Neuron (in vitro differentiated cells): ENCODE data around the gene KHDRBS1.

Source experiments
- H2AFZ ChIP-seq: one replicate; pipeline ENCODE4 v1.6.1; 2013; ENCODE audit warnings: low read depth, mild to moderate bottlenecking, inconsistent platforms, low read length, moderate library complexity
- H3K27me3 ChIP-seq: one replicate; pipeline ENCODE4 v1.6.1; 2013; ENCODE audit warnings: low read length; ENCODE audit not compliant: insufficient read depth
- H3K36me3 ChIP-seq: one replicate; pipeline ENCODE4 v1.6.1; 2013; ENCODE audit warnings: low read length; ENCODE audit not compliant: insufficient read depth
- H3K4me1 ChIP-seq: one replicate; pipeline ENCODE4 v1.6.1; 2013; ENCODE audit warnings: low read length; ENCODE audit not compliant: insufficient read depth
- H3K4me3 ChIP-seq: 2 replicates; pipeline ENCODE4 v1.5.1; 2013; ENCODE audit warnings: mild to moderate bottlenecking, low read length, moderate library complexity
- H3K9me3 ChIP-seq: one replicate; pipeline ENCODE4 v1.6.1; 2013; ENCODE audit warnings: low read length

The KHDRBS1 gene

DNA sequence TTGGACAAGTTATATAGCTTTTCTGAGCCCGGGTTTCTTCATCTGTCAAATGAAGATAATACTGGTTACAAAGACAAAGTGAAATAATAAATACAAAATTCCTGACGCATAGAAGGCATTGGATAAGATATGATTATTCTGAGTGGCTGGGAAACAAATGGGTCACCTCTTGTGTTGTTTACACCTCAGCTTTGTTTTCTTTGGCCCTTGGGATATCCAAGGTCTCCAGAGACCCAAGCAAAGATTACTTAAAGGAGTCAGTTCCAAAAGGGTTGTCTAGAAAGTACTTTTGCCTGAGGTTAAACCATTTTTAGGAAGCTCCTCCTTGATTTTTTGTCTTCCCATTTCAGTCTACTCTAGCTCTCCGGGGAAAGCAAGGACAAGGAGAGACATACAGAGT is 9.7 kb downstream of the KHDRBS1 start:
- Histone ChIP-seq H3K9me3 (peaks cover 2% of the 10 kb centered on the region), H3K36me3 (peaks cover 36% of the 10 kb centered on the region), H3K4me1 (no peaks in the 10 kb centered on the region), H3K4me3 (no peak overlapping the region), H3K27me3 (no peaks in the 10 kb centered on the region), H2AFZ (no peak overlapping the region)

DNA sequence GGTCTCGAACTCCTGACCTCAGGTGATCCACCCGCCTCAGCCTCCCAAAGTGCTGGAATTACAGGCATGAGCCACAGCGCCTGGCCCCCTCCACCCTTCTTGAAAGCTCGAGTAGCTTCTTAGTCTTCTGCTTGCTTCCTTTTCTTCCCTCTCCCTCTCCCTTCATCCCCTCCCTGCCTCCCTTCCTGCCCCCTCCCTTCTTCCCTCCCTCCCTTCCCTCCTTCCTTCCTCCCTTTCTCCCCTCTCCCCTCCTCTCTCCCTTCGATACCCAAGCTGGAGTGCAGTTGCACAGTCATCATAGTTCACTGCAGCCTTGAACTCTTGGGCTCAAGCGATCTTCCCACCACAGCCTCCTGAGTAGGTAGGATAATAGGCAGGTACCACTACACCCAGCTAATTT is 11.8 kb downstream of the KHDRBS1 start:
- peaks cover 40% of the 10 kb centered on the region for H3K36me3 ChIP-seq
- H3K27me3 ChIP-seq: no peaks in the 10 kb centered on the region
- H3K9me3 ChIP-seq: peaks cover 2% of the 10 kb centered on the region
- H3K4me1 ChIP-seq: no peaks in the 10 kb centered on the region
- H2AFZ ChIP-seq: no peak overlapping the region
- no peak overlapping the region for H3K4me3 ChIP-seq

DNA sequence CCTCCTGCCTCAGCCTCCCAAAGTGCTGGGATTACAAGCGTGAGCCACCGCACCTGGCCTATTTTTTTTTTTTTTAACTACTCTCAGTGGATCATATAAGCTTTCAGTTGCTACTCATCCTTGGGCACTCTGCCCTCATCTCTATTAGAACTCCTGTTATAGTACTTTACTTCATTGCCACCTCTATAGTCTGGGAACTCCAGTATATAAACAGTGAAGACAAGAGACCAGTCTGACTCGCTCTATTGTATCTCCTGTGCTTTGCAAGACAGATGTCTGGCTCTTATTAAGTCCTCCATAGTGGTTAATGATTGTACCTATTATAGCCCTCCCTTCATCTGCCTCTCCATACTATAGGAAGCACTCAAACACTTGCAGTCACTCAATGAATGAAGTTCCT is 15.1 kb downstream of the KHDRBS1 start:
- Histone ChIP-seq H3K4me3 (no peak overlapping the region), H3K36me3 (peaks cover 57% of the 10 kb centered on the region), H3K27me3 (no peaks in the 10 kb centered on the region)

DNA sequence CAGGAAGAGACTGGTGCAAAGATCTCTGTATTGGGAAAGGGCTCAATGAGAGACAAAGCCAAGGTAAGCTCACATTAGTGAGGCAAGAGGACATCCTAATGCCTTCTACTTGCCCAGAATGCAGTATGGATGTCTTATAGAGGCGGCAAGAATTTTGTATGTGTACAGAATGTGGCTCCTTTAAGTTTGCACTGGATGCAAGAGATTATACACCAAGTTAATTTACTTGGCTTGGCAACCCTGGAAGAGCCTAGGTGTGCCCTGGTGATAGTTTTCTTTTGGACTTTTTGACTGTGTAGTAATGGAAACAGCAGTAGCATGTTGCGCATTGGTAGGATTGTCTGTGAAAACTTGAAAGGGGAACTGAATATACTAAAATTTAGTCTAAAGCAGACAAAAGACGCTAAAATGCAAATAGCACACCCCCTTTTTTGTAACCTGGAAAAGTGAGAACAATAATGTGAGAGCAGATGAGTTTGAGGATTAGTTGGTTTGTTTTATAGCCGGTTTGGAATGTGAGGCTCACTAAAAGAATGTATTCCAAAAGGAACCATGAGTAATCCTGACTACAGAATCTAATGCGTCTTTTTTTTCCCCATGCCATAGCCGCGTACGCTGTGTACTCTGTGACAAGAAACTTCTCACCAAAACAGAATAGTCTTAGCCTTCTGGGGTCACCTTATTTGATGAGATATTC is 18.1 kb downstream of the KHDRBS1 start:
- H3K27me3 ChIP-seq: no peaks in the 10 kb centered on the region
- no peak overlapping the region for H2AFZ ChIP-seq
- no peaks in the 10 kb centered on the region for H3K4me1 ChIP-seq
- peaks cover 71% of the 10 kb centered on the region for H3K36me3 ChIP-seq
- H3K9me3 ChIP-seq: no peaks in the 10 kb centered on the region
- H3K4me3 ChIP-seq: no peak overlapping the region

More for the DNA sequence above, 15.1 kb downstream of the KHDRBS1 start:
- no peaks in the 10 kb centered on the region for H3K4me1 ChIP-seq
- H2AFZ ChIP-seq: no peak overlapping the region
- no peaks in the 10 kb centered on the region for H3K9me3 ChIP-seq

DNA sequence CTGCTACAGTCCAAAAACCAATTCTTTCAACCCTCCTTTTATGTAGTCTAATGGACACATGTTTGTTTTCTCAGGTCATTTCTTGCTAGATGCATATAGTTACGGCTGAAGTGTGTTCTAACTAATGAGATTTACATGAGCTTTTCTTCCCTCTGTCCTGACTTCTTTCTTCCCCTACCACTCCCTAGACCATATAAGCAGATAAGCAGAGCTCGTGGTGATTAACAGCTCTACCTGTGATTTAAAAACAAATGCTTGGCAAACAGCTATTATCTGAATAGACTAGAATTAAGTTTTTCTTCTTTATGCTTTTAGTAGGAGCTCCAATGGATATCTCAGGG is 18.6 kb downstream of the KHDRBS1 start:
- H2AFZ ChIP-seq: no peak overlapping the region
- H3K9me3 ChIP-seq: no peaks in the 10 kb centered on the region
- peaks cover 75% of the 10 kb centered on the region for H3K36me3 ChIP-seq
- no peaks in the 10 kb centered on the region for H3K27me3 ChIP-seq
- H3K4me1 ChIP-seq: no peaks in the 10 kb centered on the region
- H3K4me3 ChIP-seq: no peak overlapping the region

DNA sequence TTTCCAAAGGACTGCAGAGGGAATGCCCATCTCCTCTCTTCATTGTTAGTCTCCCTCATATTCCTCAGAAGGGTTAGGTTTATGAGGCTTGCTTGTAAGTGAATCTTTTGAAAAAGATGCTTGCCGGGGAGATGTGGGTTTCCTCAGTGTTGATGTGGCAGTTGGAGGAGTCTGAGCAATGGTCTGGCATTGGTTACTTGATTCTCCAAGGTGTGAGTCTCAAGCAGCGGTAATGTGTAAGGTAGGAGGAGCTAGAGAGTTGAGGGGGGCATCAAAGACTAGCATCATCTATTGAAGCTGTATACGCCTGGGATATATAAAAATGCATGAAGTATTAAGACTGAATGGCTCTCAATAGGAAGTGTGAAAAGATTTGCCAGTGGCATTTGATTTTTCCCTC is 21.5 kb downstream of the KHDRBS1 start:
- H3K4me3 ChIP-seq: no peak overlapping the region
- no peaks in the 10 kb centered on the region for H3K9me3 ChIP-seq
- no peaks in the 10 kb centered on the region for H3K4me1 ChIP-seq
- H3K27me3 ChIP-seq: no peaks in the 10 kb centered on the region
- no peak overlapping the region for H2AFZ ChIP-seq
- H3K36me3 ChIP-seq: peaks cover 93% of the 10 kb centered on the region

DNA sequence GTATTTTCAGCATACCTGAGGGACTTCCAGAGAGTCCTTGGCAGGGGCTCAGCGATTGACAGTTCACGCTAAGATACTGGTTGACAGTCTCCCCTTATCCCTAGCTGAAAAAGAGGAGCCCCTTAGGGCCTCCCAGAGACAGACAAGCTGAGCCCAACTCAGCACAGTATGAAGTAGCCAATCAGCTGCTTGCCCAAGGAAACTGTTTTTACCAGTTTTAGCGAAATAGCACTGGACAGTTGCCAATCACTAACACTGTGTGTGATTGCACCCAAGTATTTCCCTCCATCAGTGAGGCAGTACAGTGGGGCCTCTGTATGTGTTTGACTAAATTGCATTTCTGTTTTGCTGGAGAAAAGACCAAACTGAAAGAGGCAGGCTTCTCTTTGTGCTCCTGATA is 27.0 kb downstream of the KHDRBS1 start:
- Histone ChIP-seq H3K36me3 (peaks cover 68% of the 10 kb centered on the region), H3K27me3 (no peaks in the 10 kb centered on the region), H3K4me3 (no peak overlapping the region), H2AFZ (no peak overlapping the region), H3K9me3 (no peaks in the 10 kb centered on the region), H3K4me1 (no peaks in the 10 kb centered on the region)

DNA sequence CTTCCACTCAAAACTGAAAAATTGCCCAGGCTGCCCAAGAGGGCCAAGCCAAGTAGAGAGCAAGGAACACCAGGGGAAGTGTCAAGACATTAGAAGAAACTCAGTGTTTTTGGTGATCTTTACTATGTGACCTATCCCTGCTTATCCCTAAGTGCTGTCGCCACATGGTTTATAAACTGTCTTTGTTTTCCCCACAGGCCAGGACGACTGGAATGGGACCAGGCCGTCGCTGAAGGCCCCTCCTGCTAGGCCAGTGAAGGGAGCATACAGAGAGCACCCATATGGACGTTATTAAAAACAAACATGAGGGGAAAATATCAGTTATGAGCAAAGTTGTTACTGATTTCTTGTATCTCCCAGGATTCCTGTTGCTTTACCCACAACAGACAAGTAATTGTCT is 28.7 kb downstream of the KHDRBS1 start:
- peaks cover 66% of the 10 kb centered on the region for H3K36me3 ChIP-seq
- H3K4me1 ChIP-seq: no peaks in the 10 kb centered on the region
- H3K9me3 ChIP-seq: no peaks in the 10 kb centered on the region
- H3K27me3 ChIP-seq: no peaks in the 10 kb centered on the region
- H2AFZ ChIP-seq: no peak overlapping the region
- H3K4me3 ChIP-seq: no peak overlapping the region

DNA sequence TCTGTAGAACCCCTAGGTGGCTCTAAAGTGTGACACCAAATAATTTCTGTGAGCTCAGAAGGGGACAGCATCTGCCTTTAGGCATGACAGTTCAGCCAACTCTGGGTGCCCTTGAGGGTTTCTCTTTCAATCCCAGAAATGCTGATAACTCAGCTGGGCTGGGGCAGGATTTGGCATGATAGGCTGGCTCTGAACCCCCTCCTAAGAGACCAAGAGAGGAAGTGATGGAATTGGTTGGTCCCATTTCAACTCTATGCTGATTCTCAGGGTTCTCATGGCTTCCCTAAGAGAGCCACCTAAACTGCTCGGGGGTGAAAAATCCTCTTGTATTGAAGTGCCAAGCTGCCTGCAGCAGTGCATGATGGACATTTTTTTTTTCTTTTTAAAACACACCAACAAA is 30.6 kb downstream of the KHDRBS1 start:
- peaks cover 66% of the 10 kb centered on the region for H3K36me3 ChIP-seq
- H3K27me3 ChIP-seq: no peaks in the 10 kb centered on the region
- no peak overlapping the region for H3K4me3 ChIP-seq
- no peak overlapping the region for H2AFZ ChIP-seq
- H3K9me3 ChIP-seq: no peaks in the 10 kb centered on the region
- H3K4me1 ChIP-seq: no peaks in the 10 kb centered on the region

DNA sequence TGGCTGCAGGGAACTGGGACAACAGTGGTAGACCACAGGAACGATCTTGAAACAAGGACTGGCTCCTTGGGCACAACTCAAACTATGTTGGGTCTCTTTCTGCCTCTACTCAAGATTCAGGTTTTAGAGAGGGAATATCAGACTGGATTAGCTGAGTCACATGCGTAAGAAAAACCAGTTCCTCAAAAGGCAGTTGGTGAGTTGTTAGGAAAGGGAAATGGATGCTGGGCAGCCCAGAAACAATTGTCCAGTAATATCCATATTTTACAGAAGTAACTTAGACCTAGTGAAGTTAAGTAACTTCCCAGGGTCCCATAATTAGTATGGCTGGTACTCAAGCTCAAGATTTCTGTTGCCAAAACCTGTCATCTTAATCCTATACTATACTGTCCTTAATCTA is 32.1 kb downstream of the KHDRBS1 start:
- no peaks in the 10 kb centered on the region for H3K4me1 ChIP-seq
- H3K9me3 ChIP-seq: no peaks in the 10 kb centered on the region
- H2AFZ ChIP-seq: no peak overlapping the region
- H3K36me3 ChIP-seq: peaks cover 65% of the 10 kb centered on the region
- no peak overlapping the region for H3K4me3 ChIP-seq
- no peaks in the 10 kb centered on the region for H3K27me3 ChIP-seq

DNA sequence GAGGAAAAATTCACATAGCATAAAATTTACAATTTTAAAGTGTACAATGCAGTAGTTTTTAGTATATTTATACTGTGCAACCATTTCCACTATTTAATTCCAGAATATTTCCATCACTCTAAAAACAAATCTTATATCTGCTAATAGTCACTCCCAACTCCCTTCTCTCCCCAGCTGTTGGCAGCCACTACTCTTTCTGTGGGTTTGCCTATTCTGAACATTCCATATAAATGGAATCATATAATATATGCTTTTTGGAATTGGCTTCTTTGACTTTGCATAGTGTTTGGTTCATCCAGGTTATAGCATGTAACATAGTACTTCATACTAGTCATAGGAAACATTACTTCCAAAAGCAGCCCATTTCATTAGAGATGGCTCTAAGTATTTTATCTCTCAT is 34.0 kb downstream of the KHDRBS1 start:
- no peaks in the 10 kb centered on the region for H3K4me1 ChIP-seq
- H3K9me3 ChIP-seq: no peaks in the 10 kb centered on the region
- no peaks in the 10 kb centered on the region for H3K27me3 ChIP-seq
- H2AFZ ChIP-seq: no peak overlapping the region
- H3K4me3 ChIP-seq: no peak overlapping the region
- peaks cover 60% of the 10 kb centered on the region for H3K36me3 ChIP-seq

DNA sequence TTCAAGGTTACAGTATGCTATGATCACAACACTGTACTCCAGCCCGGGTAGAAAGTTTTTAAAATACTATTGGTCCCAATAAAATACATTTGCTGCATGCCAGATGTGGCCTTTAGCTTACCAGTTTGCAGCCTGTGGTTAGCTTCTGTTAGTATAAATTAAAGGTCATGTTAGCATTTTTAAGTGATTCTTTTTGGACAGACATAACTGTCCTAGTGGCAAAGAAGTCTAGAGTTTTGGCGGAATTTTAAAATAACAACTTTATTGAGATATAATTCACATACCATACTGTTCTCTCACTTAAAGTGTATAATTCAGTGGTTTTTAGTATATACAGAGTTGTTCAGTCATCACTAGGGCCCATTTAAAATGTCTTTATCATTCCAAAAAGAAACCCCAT is 34.8 kb downstream of the KHDRBS1 start:
- Histone ChIP-seq H3K9me3 (no peaks in the 10 kb centered on the region), H3K4me1 (no peaks in the 10 kb centered on the region), H3K27me3 (no peaks in the 10 kb centered on the region), H3K36me3 (peaks cover 62% of the 10 kb centered on the region), H3K4me3 (no peak overlapping the region), H2AFZ (no peak overlapping the region)

DNA sequence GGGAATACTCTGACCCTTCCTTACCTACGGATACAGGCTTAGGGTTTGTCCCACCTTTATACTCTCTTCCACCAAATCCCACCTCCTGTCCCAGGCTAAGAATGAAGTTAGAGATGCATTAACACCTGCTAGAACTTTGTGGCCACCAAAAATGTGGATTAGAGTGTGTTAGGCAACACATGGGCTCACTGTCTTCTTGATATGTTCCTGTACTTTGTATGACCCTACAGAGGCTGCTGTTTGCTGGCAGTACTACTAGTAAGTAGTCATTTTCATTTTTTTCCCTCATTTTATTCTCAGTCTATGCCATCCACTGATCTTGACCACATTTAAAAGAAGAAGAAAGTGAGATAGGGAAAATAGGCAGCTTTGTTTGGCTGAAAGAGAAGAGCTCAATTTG is 38.0 kb downstream of the KHDRBS1 start:
- Histone ChIP-seq H3K4me1 (no peaks in the 10 kb centered on the region), H2AFZ (no peak overlapping the region), H3K36me3 (peaks cover 85% of the 10 kb centered on the region), H3K9me3 (no peaks in the 10 kb centered on the region), H3K27me3 (no peaks in the 10 kb centered on the region), H3K4me3 (no peak overlapping the region)

DNA sequence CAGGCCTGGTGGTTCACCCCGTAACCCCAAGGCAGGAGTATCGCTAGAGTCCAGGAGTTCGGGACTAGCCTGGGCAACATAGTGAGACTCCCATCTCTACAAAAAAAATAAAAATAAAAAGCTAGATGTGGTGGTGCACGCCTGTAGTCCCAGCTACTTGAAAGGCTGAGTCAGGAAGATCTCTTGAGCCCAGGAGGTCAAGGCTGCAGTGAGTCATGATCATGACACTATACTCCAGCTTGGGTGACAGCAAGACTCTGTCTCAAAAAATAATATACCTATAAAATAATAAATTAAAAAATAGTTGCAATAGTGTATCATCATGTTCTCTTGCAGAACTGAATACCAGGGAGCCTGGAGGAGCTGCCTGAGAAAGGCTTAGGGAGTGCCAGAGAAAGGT is 39.2 kb downstream of the KHDRBS1 start:
- Histone ChIP-seq H3K36me3 (peaks cover 76% of the 10 kb centered on the region), H2AFZ (no peak overlapping the region), H3K4me1 (no peaks in the 10 kb centered on the region), H3K27me3 (no peaks in the 10 kb centered on the region), H3K4me3 (no peak overlapping the region), H3K9me3 (no peaks in the 10 kb centered on the region)
